Testis (tissue), 2 donors: ENCODE measurements around the gene SYTL4.

Experiments used
- CTCF ChIP-seq, 3 experiments: fragments of 450-650 bp in 2 of 3; fragments of 200-600 bp in 1 of 3; sonication (generic) in 1 of 3; IDR thresholded peaks; one replicate each; pipeline ENCODE4 v1.5.1; 2016 to 2019; ENCODE audit warnings: antibody characterized with exemption in 3 of 3, mild to moderate bottlenecking in 2 of 3, moderate library complexity in 1 of 3
- POLR2A ChIP-seq: fragments of 450-650 bp; IDR thresholded peaks from one replicate; pipeline ENCODE4 v1.6.1; 2017; ENCODE audit warnings: antibody characterized with exemption, mild to moderate bottlenecking, moderate library complexity

DNA sequence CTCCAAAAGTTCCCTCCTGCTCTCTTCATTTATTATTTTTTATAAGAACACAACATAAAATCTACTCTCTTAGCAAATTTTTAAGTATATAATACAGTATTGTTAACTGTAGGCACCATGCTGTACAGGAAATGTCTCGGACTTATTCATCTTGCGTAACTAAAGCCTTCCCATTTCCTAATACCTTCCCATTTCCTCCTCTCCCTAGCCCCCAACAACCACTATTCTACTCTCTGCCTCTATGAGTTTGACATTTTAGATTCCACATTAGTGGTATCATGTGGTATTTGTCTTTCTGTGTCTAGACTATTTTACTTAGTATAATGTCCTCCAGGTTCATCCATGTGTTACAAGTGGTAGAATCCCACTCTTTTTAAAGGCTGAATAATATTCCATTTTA, 15.8 kb upstream of the SYTL4 start:
- TF ChIP-seq CTCF (IDR thresholded peaks at IDR 0.05): no peak
- TF ChIP-seq POLR2A: no peak
